Psoas muscle (tissue), 8 donors: Measurements from ENCODE around the gene RASSF8. TPM values are rescaled to one million over a fixed set of nuclear protein-coding genes. Genes with fewer than 3 reads are reported as not detected.

Source experiments
- ATAC-seq, 4 donors: fragments of 200-7000 bp; cut with Tn5 transposase; one replicate each; pipeline ENCODE4 v1.9.1; 2020; ENCODE audit warnings: moderate library complexity in 3 of 4, mild to moderate bottlenecking in 2 of 4
- DNase-seq, 2 donors: peaks; one replicate each; pipeline ENCODE4 v3.0.0-alpha.2; 2020
- H3K27ac ChIP-seq: fragments of 200-600 bp; one replicate; pipeline ENCODE4 v1.8.0; 2022
- H3K27me3 ChIP-seq, 3 donors: fragments of 200-600 bp in 1 of 3; one replicate each; pipeline versions ENCODE4 v1.6.1 to v1.8.0; 2013 to 2022; ENCODE audit warnings: low read length in 2 of 3, mild to moderate bottlenecking in 2 of 3, moderate library complexity in 1 of 3; ENCODE audit not compliant: insufficient read depth in 3 of 3
- H3K36me3 ChIP-seq, 2 donors: fragments of 200-600 bp in 1 of 2; one replicate each; pipeline versions ENCODE4 v1.6.1 to v1.8.0; 2013 to 2022; ENCODE audit warnings: low read depth in 1 of 2, mild to moderate bottlenecking in 1 of 2, moderate library complexity in 1 of 2; ENCODE audit not compliant: insufficient read depth in 1 of 2
- H3K4me1 ChIP-seq: fragments of 200-600 bp; one replicate; pipeline ENCODE4 v1.8.0; 2022
- H3K4me3 ChIP-seq: fragments of 200-600 bp; one replicate; pipeline ENCODE4 v1.8.0; 2022; ENCODE audit warnings: mild to moderate bottlenecking
- H3K9me3 ChIP-seq: fragments of 200-600 bp; one replicate; pipeline ENCODE4 v1.8.0; 2022
- WGBS, 3 donors: extraction: QIAGEN DNeasy Blood & Tissue Kit; methylation state at CpG; one replicate each; pipeline versions ENCODE4 v1.1.6 to v1.1.7; 2013; 5-methylcytosine and 5-hydroxymethylcytosine counted together
- intact Hi-C, 2 donors: fragments of 100-400 bp; cut with DNase I; formaldehyde crosslinking; loops; one replicate each; pipeline versions ENCODE4 v1.11.0 to v1.14.2; 2022
- polyA plus RNA-seq, 3 donors: library from polyadenylated mRNA; stranded (reverse); fragments of 200-250 nt; gene quantifications; one replicate each; pipeline ENCODE4 v1.2.3, GENCODE V29; 2013
- total RNA-seq, 4 donors: library from RNA; stranded (reverse); fragmentation: NEBNext Ultra II Directional in 2 of 4; extraction: Animal tissue kit (Norgen Biotek cat#: 25700) in 2 of 4; gene quantifications; one replicate each; pipeline versions ENCODE4 v1.2.1 to v1.2.4, GENCODE V29; 2021 to 2023
- TF ChIP-seq, protein P1 (sequence below): fragments of 200-600 bp; IDR thresholded peaks from one replicate; pipeline ENCODE4 v1.8.0; 2022; ENCODE audit warnings: antibody characterized with exemption
- donor health status: healthy with polysubstance abuse.
- donor health status: DM: no; HTN: no; CAD: no; lungs with moderate emphysema.
- donor health status: Bipolar disorder and iron deficiency.
- donor health status: healthy.
- donor health status: DM: yes; HTN: yes; CAD: no.
- donor health status: DM: no; HTN: no; CAD: no.
- donor health status: DM: no; HTN: no; CAD: no.
- donor health status: DM: yes; HTN: yes; CAD: no.

The RASSF8 gene
- total and polyA plus RNA-seq, 7 donors, result 7.7 to 80.3 (median 41.9) TPM

DNA sequence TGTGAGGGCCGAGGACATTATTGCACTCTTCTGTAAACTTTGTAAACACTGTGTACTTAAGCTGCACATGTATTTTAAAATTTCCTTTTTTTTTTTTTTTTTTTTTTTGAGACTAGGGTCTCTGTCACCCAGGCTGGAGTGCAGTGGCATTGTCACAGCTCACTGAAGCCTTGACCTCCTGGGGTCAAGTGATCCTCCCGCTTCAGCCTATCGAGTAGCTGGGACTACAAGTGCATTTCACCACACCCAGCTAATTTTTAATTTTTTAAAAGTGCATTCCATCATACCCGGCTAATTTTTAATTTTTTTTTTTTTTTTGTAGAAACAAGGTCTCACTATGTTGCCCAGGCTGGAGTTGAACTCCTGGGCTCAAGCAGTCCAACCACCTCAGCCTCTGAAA, 42.4 kb downstream of the RASSF8 start:
- Histone ChIP-seq H3K27me3 (no peaks in the 10 kb centered on the region), H3K9me3 (peaks cover 10% of the 10 kb centered on the region), H3K36me3 (no peaks in the 10 kb centered on the region), H3K4me3 (no peak overlapping the region), H3K4me1 (peaks cover 6% of the 10 kb centered on the region), H3K27ac (no peak overlapping the region)
- ATAC-seq, result no peak
- intact Hi-C loops, result no loop called here
- no peak for DNase-seq
- 91 to 95% (median 93%) methylated on average over 4 of the region's 4 CpGs for WGBS, 3 donors
- TF ChIP-seq, protein P1, sequence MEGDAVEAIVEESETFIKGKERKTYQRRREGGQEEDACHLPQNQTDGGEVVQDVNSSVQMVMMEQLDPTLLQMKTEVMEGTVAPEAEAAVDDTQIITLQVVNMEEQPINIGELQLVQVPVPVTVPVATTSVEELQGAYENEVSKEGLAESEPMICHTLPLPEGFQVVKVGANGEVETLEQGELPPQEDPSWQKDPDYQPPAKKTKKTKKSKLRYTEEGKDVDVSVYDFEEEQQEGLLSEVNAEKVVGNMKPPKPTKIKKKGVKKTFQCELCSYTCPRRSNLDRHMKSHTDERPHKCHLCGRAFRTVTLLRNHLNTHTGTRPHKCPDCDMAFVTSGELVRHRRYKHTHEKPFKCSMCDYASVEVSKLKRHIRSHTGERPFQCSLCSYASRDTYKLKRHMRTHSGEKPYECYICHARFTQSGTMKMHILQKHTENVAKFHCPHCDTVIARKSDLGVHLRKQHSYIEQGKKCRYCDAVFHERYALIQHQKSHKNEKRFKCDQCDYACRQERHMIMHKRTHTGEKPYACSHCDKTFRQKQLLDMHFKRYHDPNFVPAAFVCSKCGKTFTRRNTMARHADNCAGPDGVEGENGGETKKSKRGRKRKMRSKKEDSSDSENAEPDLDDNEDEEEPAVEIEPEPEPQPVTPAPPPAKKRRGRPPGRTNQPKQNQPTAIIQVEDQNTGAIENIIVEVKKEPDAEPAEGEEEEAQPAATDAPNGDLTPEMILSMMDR, result no peak

DNA sequence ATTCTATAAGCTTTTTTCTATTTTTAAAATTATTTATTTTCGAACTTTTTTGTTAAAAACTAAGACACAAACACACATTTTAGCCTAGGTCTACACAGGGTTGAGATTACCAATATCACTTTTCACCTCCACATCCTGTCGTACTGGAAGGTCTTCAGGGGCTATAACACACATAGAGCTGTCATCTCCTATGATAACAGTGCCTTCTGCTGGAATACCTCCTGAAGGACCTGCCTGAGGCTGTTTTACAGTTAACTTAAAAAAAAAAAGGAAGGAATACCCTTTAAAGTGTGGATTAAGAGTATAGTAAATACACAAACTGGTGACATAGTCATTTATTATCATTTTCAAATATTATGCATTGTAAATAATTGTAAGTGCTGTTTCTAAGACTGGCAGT, 43.0 kb downstream of the RASSF8 start:
- Histone ChIP-seq H3K9me3 (peaks cover 10% of the 10 kb centered on the region), H3K4me1 (peaks cover 6% of the 10 kb centered on the region), H3K4me3 (no peak overlapping the region), H3K27ac (no peak overlapping the region), H3K36me3 (no peaks in the 10 kb centered on the region), H3K27me3 (no peaks in the 10 kb centered on the region)
- DNase-seq, result no peak
- WGBS, 3 donors, result 63 to 69% (median 65%) methylated on average over 2 of the region's 2 CpGs
- no peak for ATAC-seq
- intact Hi-C loops, result no loop called here
- TF ChIP-seq, protein P1, result no peak

DNA sequence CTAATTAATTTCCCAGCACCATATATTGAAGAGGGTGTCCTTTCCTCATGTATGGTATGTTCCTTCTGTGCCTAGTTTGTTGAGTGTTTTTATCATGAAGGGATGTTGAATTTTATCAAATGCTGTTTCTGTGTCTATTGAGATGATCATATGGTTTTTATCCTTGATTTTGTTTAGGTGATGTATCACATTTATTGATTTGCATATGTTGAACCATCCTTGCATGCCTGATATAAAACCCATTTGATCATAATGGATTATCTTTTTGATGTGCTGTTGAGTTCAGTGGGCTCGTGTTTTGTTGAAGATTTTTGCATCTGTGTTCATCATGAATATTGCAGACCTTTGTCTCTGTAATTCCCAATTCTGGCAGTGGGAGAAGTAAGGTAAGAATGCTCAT, 44.6 kb downstream of the RASSF8 start:
- ATAC-seq (no peak), DNase-seq (no peak)
- Histone ChIP-seq H3K9me3 (peaks cover 10% of the 10 kb centered on the region), H3K27me3 (no peaks in the 10 kb centered on the region), H3K4me1 (no peaks in the 10 kb centered on the region), H3K36me3 (no peaks in the 10 kb centered on the region), H3K4me3 (no peak overlapping the region), H3K27ac (no peak overlapping the region)
- WGBS, 3 donors, result 97 to 98% (median 98%) methylated on average over 1 of the region's 1 CpG
- intact Hi-C loops, result no loop called here
- TF ChIP-seq, protein P1, result no peak

DNA sequence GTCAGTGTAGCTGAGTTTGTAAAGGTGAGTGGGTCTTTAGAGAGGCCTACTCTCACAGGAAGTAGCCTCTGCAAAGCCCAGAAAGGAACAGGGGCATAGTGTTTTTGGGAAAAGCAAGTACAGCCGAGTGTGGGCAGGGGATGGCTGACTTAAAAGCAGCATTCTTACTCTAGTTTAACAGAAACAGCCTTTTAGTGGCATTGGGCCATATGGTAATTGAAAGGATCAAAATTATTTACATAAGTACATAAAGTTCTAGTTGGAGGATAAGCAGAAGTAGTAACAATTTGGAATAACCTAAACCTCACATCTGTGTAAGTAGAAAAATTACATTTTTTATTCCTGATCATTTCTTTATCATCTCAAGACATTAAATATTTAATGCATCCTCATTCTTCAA, 49.1 kb downstream of the RASSF8 start:
- ATAC-seq (no peak), DNase-seq (no peak)
- Histone ChIP-seq H3K27ac (no peak overlapping the region), H3K27me3 (no peaks in the 10 kb centered on the region), H3K4me1 (peaks cover 35% of the 10 kb centered on the region), H3K9me3 (peaks cover 6% of the 10 kb centered on the region), H3K36me3 (no peaks in the 10 kb centered on the region), H3K4me3 (no peak overlapping the region)
- WGBS, 3 donors, result 88 to 96% (median 92%) methylated on average over 1 of the region's 1 CpG
- intact Hi-C loops, result loop anchor here in 1 of 2 donors (5.0 kb wide), 1 partner anchor 35 kb away; no protein-coding TSS in a partner anchor
- TF ChIP-seq, protein P1, result no peak

DNA sequence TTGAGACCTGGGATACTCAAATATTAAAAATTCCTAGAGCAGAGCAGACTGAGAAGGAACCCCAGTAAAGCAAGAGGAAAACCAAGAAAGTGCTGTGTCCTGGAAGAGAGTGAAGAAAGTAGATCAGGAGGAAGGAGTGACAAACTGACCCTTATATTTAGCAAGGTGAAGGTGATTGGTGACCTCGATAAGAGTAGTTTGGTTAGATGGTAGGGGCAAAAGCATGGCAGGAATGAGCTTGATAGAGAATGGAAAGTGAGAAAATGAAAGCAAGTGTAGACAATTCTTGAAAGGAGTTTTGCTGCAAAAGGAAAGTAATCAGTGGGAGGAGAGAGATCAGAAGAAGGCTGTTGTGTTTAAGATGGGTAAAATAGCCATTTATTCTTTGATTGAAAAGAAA, 51.1 kb downstream of the RASSF8 start:
- TF ChIP-seq, protein P1, result no peak

More for the DNA sequence above, 51.1 kb downstream of the RASSF8 start:
- ATAC-seq (no peak), DNase-seq (no peak)
- 92 to 100% (median 92%) methylated on average over 1 of the region's 1 CpG for WGBS, 3 donors
- Histone ChIP-seq H3K27me3 (no peaks in the 10 kb centered on the region), H3K9me3 (no peaks in the 10 kb centered on the region), H3K4me1 (peaks cover 51% of the 10 kb centered on the region), H3K27ac (peak overlapping the region; percentile 87), H3K4me3 (no peak overlapping the region), H3K36me3 (no peaks in the 10 kb centered on the region)
- intact Hi-C loops, result loop anchor here in 1 of 2 donors (5.0 kb wide), 1 partner anchor 37 kb away; no protein-coding TSS in a partner anchor
